ENCODE measurements around the gene NRSN1. TPM values are rescaled to one million over a fixed set of nuclear protein-coding genes. Genes with fewer than 3 reads are reported as not detected.

Gene NRSN1
- total and polyA plus RNA-seq, 9 of the 15 experiments (the other 6 are each of a cell fraction or from before 2014, with no cell fraction given) = not detected

DNA sequence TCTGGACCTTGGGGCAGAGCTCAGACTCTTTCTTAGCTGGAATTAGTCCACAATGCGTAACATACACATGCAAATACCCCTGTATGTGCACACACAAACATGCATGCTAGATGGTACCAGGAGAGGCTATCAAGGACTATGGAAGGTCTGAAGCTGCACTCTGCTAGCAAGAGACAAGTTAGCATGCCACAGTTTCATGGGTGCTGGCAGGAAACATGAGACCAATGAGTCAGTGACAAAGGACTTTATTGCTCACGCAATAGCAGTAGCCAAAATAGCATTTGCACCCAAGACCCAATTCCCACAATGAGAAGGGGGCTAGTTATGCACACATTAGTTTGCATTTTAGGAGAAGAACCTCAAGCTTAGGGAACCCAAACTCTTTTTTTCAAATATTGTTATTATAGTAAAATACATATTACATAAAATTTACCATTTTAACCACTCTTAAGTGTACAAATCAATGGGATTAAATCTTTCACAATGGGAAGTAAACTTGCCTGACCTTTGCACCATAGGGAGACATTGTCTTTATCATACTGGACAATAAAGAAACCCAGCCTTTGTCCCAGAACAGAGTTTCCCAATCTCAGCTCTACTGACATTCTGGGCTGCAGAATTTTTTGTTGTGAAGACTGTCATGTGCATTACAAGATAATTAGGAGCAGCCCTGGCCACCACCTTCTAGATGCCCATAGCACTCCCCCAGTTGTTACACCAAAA is 69.1 kb downstream of the NRSN1 start:
- Histone ChIP-seq H3K36me3 (ENCODE audit: control insufficient read depth, insufficient read depth, low read length) (no peaks in the 10 kb centered on the region), H3K4me2 (ENCODE audit: insufficient read depth, low read length) (no peak overlapping the region), H3K9ac (ENCODE audit: insufficient read depth in 1 of 2, low read depth in 2 of 2, low read length in 2 of 2) (no peak overlapping the region), H3K9me3 (replicated peaks; ENCODE audit: control insufficient read depth, insufficient read depth, low read depth, low read length) (no peaks in the 10 kb centered on the region), H3K27me3 (ENCODE audit: control insufficient read depth in 2 of 2, insufficient read depth in 2 of 2, low read length in 2 of 2) (no peaks in the 10 kb centered on the region), H3K4me3 (no peak overlapping the region), H3K9me1 (ENCODE audit: control insufficient read depth, insufficient read depth, low read length) (no peaks in the 10 kb centered on the region), H4K20me1 (replicated peaks; ENCODE audit: control insufficient read depth, insufficient read depth, low read length) (no peaks in the 10 kb centered on the region), H3K4me1 (replicated peaks in 1 of 2; ENCODE audit: control insufficient read depth in 2 of 2, insufficient read depth in 2 of 2, low read length in 2 of 2) (no peaks in the 10 kb centered on the region), H3K79me2 (ENCODE audit: control insufficient read depth, insufficient read depth, low read length) (no peaks in the 10 kb centered on the region), H2AFZ (ENCODE audit: low read depth, low read length) (no peak overlapping the region), H3K27ac (ENCODE audit: extremely low read depth, low read depth, low read length) (no peak overlapping the region)
- no TSS peak for BruUV-seq (replicated peaks)
- in situ Hi-C loops (cut with MboI) = no loop called here
- intact Hi-C loops (cut with micrococcal nuclease) = no loop called here
- FAIRE-seq (no peak), ATAC-seq (no peak), DNase-seq (ENCODE audit: extremely low read depth in 1 of 4, low spot score in 3 of 4) (no peak)
- ChIA-PET CTCF (ENCODE audit: low intra/inter-chr PET ratio) (no interaction called here), POLR2A (no interaction called here)
- TF ChIP-seq FOXO4 (CRISPR knock-in tag; IDR thresholded peaks at IDR 0.05) = no peak
- TF ChIP-seq ETV1 (tag; conservative IDR thresholded peaks at IDR 0.05; ENCODE audit: low read depth) = no peak
- TF ChIP-seq ZNF143 (CRISPR knock-in tag; IDR thresholded peaks at IDR 0.05) = no peak
- no peak for TF ChIP-seq CC2D1A (IDR thresholded peaks at IDR 0.05)
- no peak for TF ChIP-seq PCBP2 (IDR thresholded peaks at IDR 0.05; ENCODE audit: low read depth, low read length, poor library complexity, severe bottlenecking)
- no peak for TF ChIP-seq CBFA2T2 (conservative IDR thresholded peaks at IDR 0.05)
- no peak for TF ChIP-seq U2AF1 (optimal IDR thresholded peaks at IDR 0.05; ENCODE audit: low read depth, low read length)
- no peak for TF ChIP-seq ZNF780A (CRISPR knock-in tag; IDR thresholded peaks at IDR 0.05)
- no peak for TF ChIP-seq YY1 (IDR thresholded peaks at IDR 0.05; ENCODE audit: borderline replicate concordance in 1 of 3, control insufficient read depth in 1 of 3, extremely low read depth in 1 of 3, insufficient read depth in 3 of 3, insufficient read length in 1 of 3, insufficient replicate concordance in 2 of 3, low read depth in 1 of 3, low read length in 2 of 3)
- no peak for TF ChIP-seq IRF2 (CRISPR knock-in tag; IDR thresholded peaks at IDR 0.05)
- no peak for TF ChIP-seq TRIM25 (IDR thresholded peaks at IDR 0.05; ENCODE audit: borderline replicate concordance)
- no peak for TF ChIP-seq TBP (optimal IDR thresholded peaks at IDR 0.05; ENCODE audit: low read depth, low read length)
- TF ChIP-seq ZNF586 (CRISPR knock-in tag; conservative IDR thresholded peaks at IDR 0.05) = no peak
- no peak for TF ChIP-seq ZNF444 (CRISPR knock-in tag; IDR thresholded peaks at IDR 0.05)
- no peak for TF ChIP-seq NCOA1 (IDR thresholded peaks at IDR 0.05; ENCODE audit: low read depth)
- no peak for TF ChIP-seq ESRRB (CRISPR knock-in tag; IDR thresholded peaks at IDR 0.05; ENCODE audit: borderline replicate concordance)
- WGBS (ENCODE audit: insufficient coverage, low coverage, missing lambda C conversion rate) = 2% methylated on average over 2 of the region's 2 CpGs

All from K562 (cell line).